NCI-H2196 treated with DMSO at 0.1 percent for 48 hours (cell line): ENCODE data around the gene BRD1.
"Not testable (repeated sequence)": the region's sequence is repeated elsewhere in the genome, so short reads cannot be mapped to it uniquely, and the experiment has no call there.

ENCODE experiments used
- DNase-seq: peaks from one replicate; lab custom pipeline; 2025; ENCODE audit not compliant: unreplicated experiment; lab: John Stamatoyannopoulos, UW

Gene BRD1

DNA sequence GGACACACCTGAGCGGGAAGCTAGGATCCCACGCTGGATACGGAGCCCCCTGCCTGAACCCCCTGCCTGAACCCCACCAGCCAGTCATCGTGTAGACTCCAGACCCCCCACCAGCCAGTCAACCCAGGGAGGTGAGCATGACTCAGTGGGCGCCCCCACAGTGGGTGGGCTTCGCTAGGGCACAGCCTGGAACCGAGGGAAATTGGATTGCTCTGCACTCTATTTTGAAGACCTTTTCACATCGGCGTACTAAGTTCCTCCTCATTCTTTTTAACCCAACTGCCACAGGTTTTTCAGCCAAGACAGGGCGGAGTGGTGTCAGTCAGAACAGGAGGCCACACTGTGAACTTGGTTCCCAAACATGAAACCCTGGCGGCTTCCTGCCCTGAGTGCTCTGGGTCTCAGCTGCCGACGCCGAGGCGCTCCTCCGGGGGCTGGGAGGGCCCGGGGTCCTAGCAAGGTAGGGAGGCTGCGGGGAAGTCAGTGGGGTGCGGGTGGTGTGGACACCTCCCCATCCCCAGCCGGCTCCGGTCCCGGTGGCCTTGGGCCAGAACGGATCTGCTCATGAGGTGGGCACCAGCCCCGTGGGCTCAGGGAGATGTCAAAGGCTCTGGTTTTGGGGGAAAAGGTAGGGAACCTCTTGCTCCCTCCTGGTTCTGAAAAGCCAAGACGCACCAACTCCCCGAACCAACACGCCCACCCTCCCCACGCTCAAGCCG, 57.0 kb downstream of the BRD1 start:
- DNase-seq, result no peak

- DNase-seq, result no peak
Observed at GRCh38 chr22:49769691-49770546, 57.8 kb downstream of the BRD1 start.

DNA sequence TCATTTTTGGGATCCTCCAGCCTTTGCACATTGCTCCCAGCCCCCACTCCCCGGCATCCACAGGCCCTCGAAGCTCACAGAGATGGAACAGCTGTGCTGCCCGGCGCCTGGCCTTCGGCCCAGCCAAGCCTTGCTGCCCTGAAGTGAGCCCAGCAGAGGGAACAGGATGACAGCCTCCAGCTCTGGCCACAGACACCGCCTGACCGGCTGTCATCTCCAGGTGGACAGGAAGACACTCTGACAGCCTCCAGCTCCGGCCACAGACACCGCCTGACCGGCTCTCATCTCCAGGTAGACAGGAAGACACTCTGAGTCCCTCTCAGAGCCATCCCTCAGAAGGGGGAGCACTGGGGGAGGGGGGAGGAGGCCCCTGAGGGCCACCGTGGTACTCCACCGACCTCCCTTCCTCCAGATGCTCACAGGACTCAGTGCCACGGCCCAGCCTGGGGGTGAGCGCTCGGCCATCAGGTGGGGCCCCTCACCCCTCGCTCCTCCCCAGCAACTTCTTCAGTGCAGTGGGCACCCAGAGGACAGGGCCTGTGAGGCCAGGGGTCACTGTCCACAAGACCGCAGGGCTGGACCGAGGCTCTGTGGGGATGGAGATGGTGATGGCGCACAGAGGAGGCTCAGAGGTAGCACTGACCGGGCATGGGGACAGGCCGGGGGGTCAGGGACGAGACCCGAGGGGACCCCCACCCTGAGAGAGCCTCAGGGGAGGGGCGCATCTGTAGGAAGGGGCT, 58.6 kb downstream of the BRD1 start:
- DNase-seq, result no peak

DNA sequence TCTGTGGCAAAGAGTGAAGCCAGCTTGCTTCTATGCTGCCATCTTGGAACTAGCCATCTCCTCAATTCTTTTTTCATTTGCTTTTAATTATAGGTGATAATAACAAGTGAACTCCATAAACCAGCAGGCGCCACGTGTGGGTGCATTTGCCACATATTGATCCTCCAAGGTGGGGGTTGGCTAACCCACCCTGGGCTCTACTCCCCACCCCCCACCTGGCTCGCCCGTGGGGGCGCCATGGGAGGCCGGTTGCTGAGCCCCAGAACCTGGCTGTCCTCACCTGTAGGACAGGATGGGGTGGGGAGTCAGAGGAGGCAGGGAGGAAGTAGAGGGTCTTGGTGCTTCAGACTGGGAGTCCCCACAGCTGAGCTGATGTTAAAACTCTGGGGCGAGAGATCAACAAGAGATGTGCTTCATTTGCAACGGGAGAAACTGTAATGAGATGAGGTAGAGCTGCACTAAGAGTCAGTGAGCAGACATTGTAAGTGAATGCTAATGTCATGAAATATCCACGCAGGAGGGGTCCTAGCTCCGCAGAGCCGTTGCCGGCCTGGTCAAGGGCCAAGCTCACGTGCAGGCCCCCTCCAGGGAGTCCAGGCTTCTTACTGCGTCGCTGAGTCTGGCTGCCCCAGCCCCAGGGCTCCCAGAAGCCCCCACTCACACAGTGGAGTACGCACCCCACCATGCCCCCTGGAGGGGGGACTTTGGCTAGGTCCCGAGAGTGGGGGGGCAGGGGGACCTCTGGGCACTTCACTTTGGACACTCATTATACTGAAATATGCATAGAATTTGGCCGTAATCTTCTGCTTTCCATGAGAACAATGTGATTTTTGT, 59.4 kb downstream of the BRD1 start:
- no peak for DNase-seq

- DNase-seq, result no peak
Observed at GRCh38 chr22:49767355-49768062, 60.2 kb downstream of the BRD1 start.

- no peak for DNase-seq
Observed at GRCh38 chr22:49765951-49766350, 61.7 kb downstream of the BRD1 start.

GRCh38 chr22:49765091-49765771, 62.4 kb downstream of the BRD1 start:
- no peak for DNase-seq

DNA sequence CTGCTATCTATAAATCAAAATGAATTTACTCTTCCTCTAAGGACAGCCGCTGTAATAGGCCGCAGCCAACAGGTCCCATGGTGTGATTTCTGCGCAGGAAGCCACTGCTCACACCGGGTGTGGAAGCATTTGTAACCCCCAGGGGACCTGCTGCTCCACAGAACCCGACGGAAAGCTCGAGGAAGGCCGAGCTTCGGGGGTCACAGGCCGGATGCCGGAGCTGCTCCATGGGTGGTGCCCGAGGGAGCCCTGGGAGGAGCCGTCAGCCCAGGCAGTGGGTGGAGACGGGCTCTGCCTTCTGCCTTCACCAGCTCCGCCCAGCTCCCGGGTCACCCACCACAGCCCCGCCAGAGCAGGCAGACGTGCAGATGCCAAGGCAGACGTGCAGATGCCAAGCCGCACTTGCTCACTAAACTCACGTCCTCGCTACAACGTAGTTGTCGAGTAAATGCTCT, 63.5 kb downstream of the BRD1 start:
- DNase-seq, result no peak

DNA sequence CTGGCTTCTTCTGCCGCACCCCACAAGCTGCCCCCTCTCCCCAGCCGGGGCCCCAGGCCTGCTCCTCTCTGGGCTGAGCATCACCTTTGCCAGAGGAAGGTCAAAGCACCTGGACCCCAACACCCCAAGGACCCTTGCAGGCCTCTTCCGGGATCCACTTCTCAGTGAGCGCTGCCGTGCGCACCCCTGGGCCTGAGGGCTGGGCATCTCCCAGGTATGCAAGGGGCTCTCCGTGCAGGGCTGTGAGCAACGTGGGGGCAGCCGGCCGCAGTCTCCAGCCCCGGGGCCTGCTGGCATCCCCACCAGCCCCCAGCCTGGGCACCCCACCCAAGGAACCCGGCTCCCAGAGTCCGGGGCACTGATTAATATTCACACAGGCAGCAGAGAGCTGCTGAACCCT, 64.0 kb downstream of the BRD1 start:
- no peak for DNase-seq

- no peak for DNase-seq
Observed at GRCh38 chr22:49763138-49763537, 64.5 kb downstream of the BRD1 start.

GRCh38 chr22:49762571-49762970, 65.1 kb downstream of the BRD1 start:
- DNase-seq, result not testable (repeated sequence)

GRCh38 chr22:49761836-49762235, 65.8 kb downstream of the BRD1 start:
- DNase-seq, result no peak

DNA sequence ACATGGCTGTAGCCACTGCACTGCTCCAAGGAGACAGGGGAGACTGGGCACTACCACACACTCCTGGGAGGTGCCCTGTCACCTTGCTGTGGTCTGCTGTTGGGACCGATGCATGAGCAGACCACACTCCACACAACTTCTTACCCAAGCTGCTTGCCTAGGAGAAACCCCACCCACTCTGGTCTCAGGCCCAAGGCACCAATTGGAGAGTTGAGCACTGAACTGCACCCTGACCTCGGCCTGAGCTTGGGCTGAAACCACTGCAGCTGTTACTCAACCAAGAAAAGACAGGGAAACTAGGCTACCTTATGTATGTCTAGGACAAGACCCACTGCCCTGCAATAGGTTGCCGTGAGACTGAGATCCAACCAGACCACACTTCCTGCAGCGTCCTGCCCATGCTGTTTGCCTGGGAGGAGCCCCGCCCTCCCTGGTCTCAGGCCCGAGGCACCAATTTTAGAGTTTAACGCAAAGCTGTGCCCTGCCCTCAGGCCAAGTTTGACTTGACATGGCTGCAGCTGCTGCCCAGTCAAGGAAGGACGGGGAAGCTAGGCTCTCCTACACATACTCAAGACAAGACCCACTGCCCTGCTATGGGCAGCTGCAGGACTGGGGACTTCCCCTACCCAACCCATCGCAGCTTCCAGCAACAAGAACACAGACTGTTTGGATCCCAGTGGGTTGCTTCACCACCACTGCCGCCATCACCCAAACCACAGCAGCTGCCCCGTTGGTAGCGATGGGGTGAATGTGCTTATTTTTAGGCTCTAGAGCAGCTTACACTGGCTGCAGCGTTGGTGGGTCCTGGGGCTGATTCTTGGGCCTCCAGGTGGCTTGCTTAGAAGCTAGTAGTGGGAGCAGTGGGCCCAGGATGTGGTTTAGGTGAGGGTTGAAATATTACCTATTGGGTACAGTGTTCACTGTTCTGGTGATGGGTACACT, 66.8 kb downstream of the BRD1 start:
- no peak for DNase-seq

DNA sequence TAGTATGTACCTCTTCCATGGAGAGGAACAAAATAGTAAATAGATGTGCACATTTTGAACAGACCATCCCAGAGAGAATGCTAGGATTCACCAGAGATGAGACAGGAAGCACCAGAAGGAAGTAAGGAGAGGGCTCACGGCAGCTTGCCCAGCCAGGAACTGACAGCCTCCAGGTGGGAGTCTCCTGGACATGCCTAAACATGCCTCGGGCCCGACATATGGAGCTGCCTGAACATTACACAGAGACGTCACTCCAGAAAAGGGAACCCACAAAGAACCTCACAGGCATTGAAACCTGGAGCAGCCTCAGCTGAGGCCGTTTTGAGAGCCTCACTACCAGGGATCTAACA, 67.4 kb downstream of the BRD1 start:
- DNase-seq, result no peak

GRCh38 chr22:49756676-49757075, 71.0 kb downstream of the BRD1 start:
- no peak for DNase-seq

DNA sequence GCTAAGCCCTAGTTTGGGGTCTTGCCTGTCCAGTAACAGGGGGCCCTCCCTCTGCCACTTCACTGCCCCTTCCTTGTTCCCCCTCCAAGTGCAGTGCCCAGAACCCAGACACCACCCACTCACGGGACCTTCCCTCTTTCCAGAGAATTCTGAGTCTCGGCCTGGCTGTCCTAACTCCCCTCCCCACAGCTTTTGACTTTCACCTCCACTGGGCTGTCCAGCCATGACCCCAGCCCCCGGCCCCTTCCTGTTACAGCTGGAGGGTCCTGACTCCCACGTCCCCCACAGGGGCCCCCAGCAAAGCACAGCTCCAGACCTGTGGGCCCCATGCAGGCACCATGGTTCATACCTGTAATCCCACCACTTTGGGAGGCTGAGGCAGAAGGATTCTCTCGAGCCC, 71.5 kb downstream of the BRD1 start:
- no peak for DNase-seq

DNA sequence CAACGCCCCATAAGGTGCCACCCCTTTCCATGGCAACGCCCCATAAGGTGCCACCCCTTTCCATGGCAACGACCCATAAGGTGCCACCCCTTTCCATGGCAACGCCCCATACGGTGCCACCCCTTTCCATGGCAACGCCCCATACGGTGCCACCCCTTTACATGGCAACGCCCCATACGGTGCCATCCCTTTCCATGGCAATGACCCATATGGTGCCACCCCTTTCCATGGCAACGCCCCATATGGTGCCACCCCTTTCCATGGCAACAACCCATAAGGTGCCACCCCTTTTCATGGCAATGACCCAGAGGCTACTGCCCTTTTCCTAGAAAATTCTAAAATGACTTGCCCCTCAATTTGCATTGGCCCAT, 72.1 kb downstream of the BRD1 start:
- DNase-seq, result no peak
